Activated naive CD8-positive, alpha-beta T cell treated with anti-CD3 and anti-CD28 coated beads, Interleukin-2, amount 50 U/mL, for 16 hours (primary cell): ENCODE measurements around the gene ACADM.
"Not testable (repeated sequence)": the region's sequence is repeated elsewhere in the genome, so short reads cannot be mapped to it uniquely, and the experiment has no call there.

Experiments used
- DNase-seq: peaks from one replicate; pipeline ENCODE4 v3.0.0-alpha.2; 2020; ENCODE audit warnings: low read depth, low spot score

ACADM gene

GRCh38 chr1:75794382-75794781, 69.9 kb downstream of the ACADM start:
- DNase-seq, result no peak

- DNase-seq, result no peak
Observed at GRCh38 chr1:75795703-75796193, 71.2 kb downstream of the ACADM start.

GRCh38 chr1:75796376-75797272, 72.1 kb downstream of the ACADM start, which contains the start of gene MSH4:
Gene MSH4, plus strand, starts transcription at chr1:75796882. Its CDS starts 104 bp downstream, at chr1:75796986.
- no peak for DNase-seq

- DNase-seq, result no peak
Observed at GRCh38 chr1:75797273-75797588, 72.7 kb downstream of the ACADM start.

GRCh38 chr1:75797606-75798216, 73.2 kb downstream of the ACADM start:
- no peak for DNase-seq

GRCh38 chr1:75801480-75801879, 77.0 kb downstream of the ACADM start:
- not testable (repeated sequence) for DNase-seq

GRCh38 chr1:75808921-75809320, 84.4 kb downstream of the ACADM start:
- DNase-seq, result no peak

- not testable (repeated sequence) for DNase-seq
Observed at GRCh38 chr1:75810113-75810512, 85.6 kb downstream of the ACADM start.

- no peak for DNase-seq
Observed at GRCh38 chr1:75811211-75811981, 86.9 kb downstream of the ACADM start.

- no peak for DNase-seq
Observed at GRCh38 chr1:75812065-75812464, 87.6 kb downstream of the ACADM start.
